ENCODE data around the gene BCAS3.

Gene BCAS3

DNA sequence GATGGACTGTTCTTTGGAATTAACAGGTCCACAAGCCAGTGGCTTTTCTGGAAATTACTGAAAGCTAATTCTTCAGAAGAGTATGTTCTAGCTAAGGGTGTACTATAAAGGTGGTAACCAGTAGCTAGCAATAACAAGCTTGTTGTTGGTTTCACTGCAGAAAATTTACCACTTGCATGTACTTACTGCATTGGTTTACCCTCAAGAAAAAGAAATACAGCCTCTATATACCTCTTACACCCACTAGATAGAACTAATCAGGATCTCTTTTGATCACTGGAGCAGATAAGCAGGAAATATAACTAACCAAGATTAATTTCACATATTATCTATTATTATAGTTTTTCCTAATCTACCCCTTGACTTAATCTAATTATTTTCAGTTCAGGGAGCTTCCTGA lies 537.1 kb downstream of the BCAS3 start:
- H3K4me3 ChIP-seq (ENCODE audit: low read length in 2 of 2), result no peak overlapping the region
- H3K9ac ChIP-seq (ENCODE audit: low read length in 2 of 2), result no peak overlapping the region
- no peaks in the 10 kb centered on the region for H3K4me1 ChIP-seq (ENCODE audit: control insufficient read depth, insufficient read depth, low read length)
- no peaks in the 10 kb centered on the region for H3K36me3 ChIP-seq (ENCODE audit: control insufficient read depth in 2 of 2, insufficient read depth in 2 of 2, low read length in 2 of 2)
- no peaks in the 10 kb centered on the region for H3K27me3 ChIP-seq (ENCODE audit: control insufficient read depth in 1 of 2, insufficient read depth in 2 of 2, low read length in 2 of 2)
- H3K9me3 ChIP-seq (ENCODE audit: control insufficient read depth in 2 of 2, low read length in 2 of 2), result no peaks in the 10 kb centered on the region
- no peak overlapping the region for H3K27ac ChIP-seq (ENCODE audit: low read length)

- no peaks in the 10 kb centered on the region for H3K4me1 ChIP-seq (ENCODE audit: control insufficient read depth, insufficient read depth, low read length)
- H3K36me3 ChIP-seq (ENCODE audit: control insufficient read depth in 2 of 2, insufficient read depth in 2 of 2, low read length in 2 of 2), result no peaks in the 10 kb centered on the region
- H3K9ac ChIP-seq (ENCODE audit: low read length in 2 of 2), result no peak overlapping the region
- no peaks in the 10 kb centered on the region for H3K9me3 ChIP-seq (ENCODE audit: control insufficient read depth in 2 of 2, low read length in 2 of 2)
- H3K27ac ChIP-seq (ENCODE audit: low read length), result no peak overlapping the region
- H3K27me3 ChIP-seq (ENCODE audit: control insufficient read depth in 1 of 2, insufficient read depth in 2 of 2, low read length in 2 of 2), result no peaks in the 10 kb centered on the region
- H3K4me3 ChIP-seq (ENCODE audit: low read length in 2 of 2), result no peak overlapping the region
Measured at GRCh38 chr17:61216066-61216465, 538.4 kb downstream of the BCAS3 start.

DNA sequence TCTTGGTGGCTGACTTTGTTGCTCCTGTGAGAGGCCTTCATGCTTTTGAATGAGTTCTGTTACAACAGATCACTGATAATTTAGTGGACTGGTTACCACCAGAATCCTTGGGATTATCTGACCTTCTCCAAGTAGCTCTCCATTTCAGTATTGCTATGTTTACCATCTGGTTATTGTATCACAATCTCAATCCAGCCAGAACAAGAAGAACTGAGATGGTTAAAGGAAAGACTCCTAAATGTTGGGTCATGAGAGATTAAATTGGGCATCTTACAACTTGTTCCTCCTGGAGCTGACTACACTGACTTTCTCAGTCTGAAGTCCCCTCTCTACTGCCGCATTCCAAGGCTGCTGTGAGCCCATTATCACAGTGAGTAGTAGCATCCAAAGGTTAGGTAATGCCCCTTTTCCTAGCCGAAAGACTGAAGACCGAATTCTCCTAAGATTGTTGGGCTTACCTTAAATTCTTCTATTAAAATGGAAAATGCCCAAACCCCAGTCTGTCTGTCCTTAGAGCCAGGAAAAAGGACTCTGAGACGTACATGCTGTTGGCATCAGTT lies 540.3 kb downstream of the BCAS3 start:
- no peaks in the 10 kb centered on the region for H3K9me3 ChIP-seq (ENCODE audit: control insufficient read depth in 2 of 2, low read length in 2 of 2)
- no peaks in the 10 kb centered on the region for H3K4me1 ChIP-seq (ENCODE audit: control insufficient read depth, insufficient read depth, low read length)
- no peak overlapping the region for H3K27ac ChIP-seq (ENCODE audit: low read length)
- H3K36me3 ChIP-seq (ENCODE audit: control insufficient read depth in 2 of 2, insufficient read depth in 2 of 2, low read length in 2 of 2), result no peaks in the 10 kb centered on the region
- H3K27me3 ChIP-seq (ENCODE audit: control insufficient read depth in 1 of 2, insufficient read depth in 2 of 2, low read length in 2 of 2), result no peaks in the 10 kb centered on the region
- no peak overlapping the region for H3K9ac ChIP-seq (ENCODE audit: low read length in 2 of 2)
- H3K4me3 ChIP-seq (ENCODE audit: low read length in 2 of 2), result no peak overlapping the region

GRCh38 chr17:61218438-61218837 lies 540.8 kb downstream of the BCAS3 start:
- no peaks in the 10 kb centered on the region for H3K4me1 ChIP-seq (ENCODE audit: control insufficient read depth, insufficient read depth, low read length)
- H3K27ac ChIP-seq (ENCODE audit: low read length), result no peak overlapping the region
- H3K27me3 ChIP-seq (ENCODE audit: control insufficient read depth in 1 of 2, insufficient read depth in 2 of 2, low read length in 2 of 2), result no peaks in the 10 kb centered on the region

DNA sequence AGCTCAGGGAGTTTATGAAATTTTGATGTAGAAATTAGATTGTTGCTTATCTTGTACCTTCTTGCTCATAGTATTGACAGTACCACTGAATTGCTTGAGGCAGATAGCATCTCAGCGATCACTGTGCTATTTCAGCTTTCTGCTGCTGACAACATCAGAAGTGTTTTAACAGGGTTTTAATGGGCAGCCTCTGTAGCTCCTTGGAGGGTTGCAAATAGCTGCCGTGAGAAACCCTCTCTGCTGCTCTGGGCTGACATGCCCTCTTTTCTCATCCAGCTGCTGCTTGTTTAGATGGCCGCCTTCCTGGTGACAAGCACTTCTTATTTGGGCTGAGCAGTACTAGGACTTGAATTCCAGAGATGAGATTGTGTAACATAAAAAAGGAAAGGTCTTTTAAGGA lies 541.8 kb downstream of the BCAS3 start:
- no peaks in the 10 kb centered on the region for H3K36me3 ChIP-seq (ENCODE audit: control insufficient read depth in 2 of 2, insufficient read depth in 2 of 2, low read length in 2 of 2)
- no peak overlapping the region for H3K4me3 ChIP-seq (ENCODE audit: low read length in 2 of 2)
- H3K4me1 ChIP-seq (ENCODE audit: control insufficient read depth, insufficient read depth, low read length), result no peaks in the 10 kb centered on the region
- H3K27ac ChIP-seq (ENCODE audit: low read length), result no peak overlapping the region
- no peak overlapping the region for H3K9ac ChIP-seq (ENCODE audit: low read length in 2 of 2)
- H3K27me3 ChIP-seq (ENCODE audit: control insufficient read depth in 1 of 2, insufficient read depth in 2 of 2, low read length in 2 of 2), result no peaks in the 10 kb centered on the region
- no peaks in the 10 kb centered on the region for H3K9me3 ChIP-seq (ENCODE audit: control insufficient read depth in 2 of 2, low read length in 2 of 2)

More at GRCh38 chr17:61218438-61218837, 540.8 kb downstream of the BCAS3 start:
- Histone ChIP-seq H3K9ac (ENCODE audit: low read length in 2 of 2) (no peak overlapping the region), H3K36me3 (ENCODE audit: control insufficient read depth in 2 of 2, insufficient read depth in 2 of 2, low read length in 2 of 2) (no peaks in the 10 kb centered on the region), H3K9me3 (ENCODE audit: control insufficient read depth in 2 of 2, low read length in 2 of 2) (no peaks in the 10 kb centered on the region), H3K4me3 (ENCODE audit: low read length in 2 of 2) (no peak overlapping the region)

DNA sequence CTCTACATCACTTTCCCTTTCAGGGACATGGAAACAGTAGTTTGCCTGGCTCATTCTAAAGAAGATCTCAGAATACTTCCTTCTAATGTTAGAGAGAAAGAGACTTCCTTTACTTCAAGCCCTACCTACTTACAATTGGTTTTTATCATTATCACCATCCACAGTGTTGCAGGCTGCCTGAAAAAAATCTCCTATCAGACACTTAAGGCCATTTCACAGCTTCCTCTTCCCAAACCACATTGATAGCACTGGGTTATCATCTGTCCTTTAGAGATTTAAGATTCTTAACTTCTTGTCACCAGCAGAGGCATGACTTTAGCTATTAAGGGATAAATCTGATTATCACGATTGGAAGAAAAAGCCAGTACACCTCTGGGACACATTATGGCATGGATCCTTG lies 543.5 kb downstream of the BCAS3 start:
- no peaks in the 10 kb centered on the region for H3K4me1 ChIP-seq (ENCODE audit: control insufficient read depth, insufficient read depth, low read length)

DNA sequence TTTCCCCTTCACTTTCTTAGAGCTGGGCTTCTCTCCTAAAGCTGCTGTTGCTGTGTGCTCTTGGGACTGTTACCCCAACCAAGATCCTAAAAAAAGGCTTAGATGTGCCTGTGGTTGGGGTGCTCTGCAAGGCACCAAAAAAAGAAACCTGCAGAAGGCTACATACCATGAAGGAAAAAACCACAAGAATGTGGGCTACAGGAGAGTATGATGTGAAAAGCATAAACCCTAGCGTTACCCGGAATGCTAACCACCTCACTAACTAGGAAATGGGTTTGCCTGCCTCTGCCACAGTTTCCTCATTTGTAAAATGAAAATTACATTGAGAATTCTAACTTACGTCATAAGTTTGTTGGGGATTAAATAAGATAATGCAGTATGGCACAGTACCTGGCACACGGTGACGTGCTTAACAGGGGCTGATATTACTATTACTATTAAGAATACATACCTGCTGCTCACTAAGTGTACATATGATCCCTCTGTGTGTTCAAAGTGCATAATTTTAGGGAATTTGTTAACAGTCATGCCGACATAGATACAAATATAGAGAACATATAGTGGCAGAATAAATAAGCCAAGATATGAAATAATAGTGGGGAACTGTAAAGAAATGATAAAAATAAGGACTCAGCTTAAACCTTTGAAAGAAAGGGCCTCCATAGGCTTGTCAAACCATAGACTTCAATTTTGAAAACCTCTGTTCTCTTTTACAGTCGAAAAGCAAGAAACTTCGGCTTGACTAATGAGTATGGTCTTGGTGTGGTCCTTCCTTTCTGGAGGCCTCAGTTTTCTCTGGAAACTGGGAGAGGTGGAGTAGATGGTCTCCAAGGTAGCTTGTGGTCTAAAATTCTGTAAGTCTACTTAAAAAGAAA lies 544.2 kb downstream of the BCAS3 start:
- Histone ChIP-seq H3K27ac (ENCODE audit: low read length) (no peak overlapping the region), H3K27me3 (ENCODE audit: control insufficient read depth in 1 of 2, insufficient read depth in 2 of 2, low read length in 2 of 2) (no peaks in the 10 kb centered on the region), H3K9ac (ENCODE audit: low read length in 2 of 2) (no peak overlapping the region), H3K4me1 (ENCODE audit: control insufficient read depth, insufficient read depth, low read length) (no peaks in the 10 kb centered on the region), H3K9me3 (ENCODE audit: control insufficient read depth in 2 of 2, low read length in 2 of 2) (no peaks in the 10 kb centered on the region), H3K36me3 (ENCODE audit: control insufficient read depth in 2 of 2, insufficient read depth in 2 of 2, low read length in 2 of 2) (no peaks in the 10 kb centered on the region), H3K4me3 (ENCODE audit: low read length in 2 of 2) (no peak overlapping the region)

More for the DNA sequence above, 543.5 kb downstream of the BCAS3 start:
- H3K9me3 ChIP-seq (ENCODE audit: control insufficient read depth in 2 of 2, low read length in 2 of 2), result no peaks in the 10 kb centered on the region
- no peaks in the 10 kb centered on the region for H3K36me3 ChIP-seq (ENCODE audit: control insufficient read depth in 2 of 2, insufficient read depth in 2 of 2, low read length in 2 of 2)
- H3K27me3 ChIP-seq (ENCODE audit: control insufficient read depth in 1 of 2, insufficient read depth in 2 of 2, low read length in 2 of 2), result no peaks in the 10 kb centered on the region
- no peak overlapping the region for H3K27ac ChIP-seq (ENCODE audit: low read length)
- no peak overlapping the region for H3K9ac ChIP-seq (ENCODE audit: low read length in 2 of 2)
- no peak overlapping the region for H3K4me3 ChIP-seq (ENCODE audit: low read length in 2 of 2)

DNA sequence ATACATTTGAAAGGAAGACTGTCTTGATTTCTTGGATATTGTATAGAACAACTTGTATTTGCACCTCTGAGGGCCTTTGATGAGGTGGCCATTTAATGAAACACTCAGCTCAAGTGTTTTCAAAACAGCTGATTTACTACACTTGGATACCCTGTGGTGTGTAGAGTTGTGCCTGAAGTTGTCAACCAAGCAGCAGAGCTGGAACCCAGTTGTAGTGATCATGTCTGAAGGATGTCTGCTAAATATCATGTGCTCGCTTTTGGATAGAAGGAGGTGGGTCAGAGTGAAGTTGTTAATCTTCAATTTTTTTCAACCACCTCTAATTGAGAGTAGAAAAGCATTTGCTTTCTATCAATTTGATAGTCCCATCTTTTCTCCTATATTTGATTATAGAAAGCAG lies 546.1 kb downstream of the BCAS3 start:
- no peak overlapping the region for H3K27ac ChIP-seq (ENCODE audit: low read length)
- H3K9ac ChIP-seq (ENCODE audit: low read length in 2 of 2), result no peak overlapping the region

DNA sequence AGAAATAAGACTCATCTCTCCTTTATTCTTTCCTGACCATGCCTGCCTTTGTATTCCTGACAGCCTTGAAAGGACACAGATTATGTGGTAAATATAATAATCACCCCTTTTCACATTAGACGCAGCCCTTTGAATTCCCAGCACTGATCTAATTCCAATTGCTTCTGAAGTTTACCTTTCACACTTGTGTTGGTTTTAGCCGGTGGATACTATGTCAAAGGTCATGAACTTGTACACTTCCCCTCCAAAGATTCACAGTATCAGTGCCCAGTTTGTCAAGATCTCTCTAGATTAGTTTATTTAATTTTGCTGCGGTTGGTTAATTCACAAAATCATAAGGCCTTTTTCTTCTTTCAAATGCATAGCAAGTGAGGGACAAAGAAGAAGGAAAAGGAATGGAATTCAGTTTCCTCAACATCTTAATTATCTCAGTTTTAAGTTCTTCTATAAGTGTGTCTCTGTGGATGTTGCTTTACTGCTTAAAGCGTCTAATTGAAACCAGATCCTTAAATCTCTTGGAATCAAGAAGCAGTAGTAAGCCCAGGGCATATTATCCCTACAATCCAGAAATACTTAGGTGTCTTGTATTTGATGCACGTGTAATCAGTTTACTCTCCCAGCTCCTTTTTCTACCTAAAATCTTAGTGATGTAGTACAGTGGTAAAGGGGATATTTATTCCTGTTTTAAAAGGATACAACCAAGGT lies 547.7 kb downstream of the BCAS3 start:
- H3K4me3 ChIP-seq (ENCODE audit: low read length in 2 of 2), result no peak overlapping the region
- H3K27me3 ChIP-seq (ENCODE audit: control insufficient read depth in 1 of 2, insufficient read depth in 2 of 2, low read length in 2 of 2), result no peaks in the 10 kb centered on the region
- no peak overlapping the region for H3K9ac ChIP-seq (ENCODE audit: low read length in 2 of 2)
- no peaks in the 10 kb centered on the region for H3K36me3 ChIP-seq (ENCODE audit: control insufficient read depth in 2 of 2, insufficient read depth in 2 of 2, low read length in 2 of 2)
- H3K9me3 ChIP-seq (ENCODE audit: control insufficient read depth in 2 of 2, low read length in 2 of 2), result no peaks in the 10 kb centered on the region
- H3K4me1 ChIP-seq (ENCODE audit: control insufficient read depth, insufficient read depth, low read length), result no peaks in the 10 kb centered on the region
- no peak overlapping the region for H3K27ac ChIP-seq (ENCODE audit: low read length)

More for the DNA sequence above, 546.1 kb downstream of the BCAS3 start:
- Histone ChIP-seq H3K9me3 (ENCODE audit: control insufficient read depth in 2 of 2, low read length in 2 of 2) (no peaks in the 10 kb centered on the region), H3K4me1 (ENCODE audit: control insufficient read depth, insufficient read depth, low read length) (no peaks in the 10 kb centered on the region), H3K4me3 (ENCODE audit: low read length in 2 of 2) (no peak overlapping the region), H3K36me3 (ENCODE audit: control insufficient read depth in 2 of 2, insufficient read depth in 2 of 2, low read length in 2 of 2) (no peaks in the 10 kb centered on the region), H3K27me3 (ENCODE audit: control insufficient read depth in 1 of 2, insufficient read depth in 2 of 2, low read length in 2 of 2) (no peaks in the 10 kb centered on the region)

DNA sequence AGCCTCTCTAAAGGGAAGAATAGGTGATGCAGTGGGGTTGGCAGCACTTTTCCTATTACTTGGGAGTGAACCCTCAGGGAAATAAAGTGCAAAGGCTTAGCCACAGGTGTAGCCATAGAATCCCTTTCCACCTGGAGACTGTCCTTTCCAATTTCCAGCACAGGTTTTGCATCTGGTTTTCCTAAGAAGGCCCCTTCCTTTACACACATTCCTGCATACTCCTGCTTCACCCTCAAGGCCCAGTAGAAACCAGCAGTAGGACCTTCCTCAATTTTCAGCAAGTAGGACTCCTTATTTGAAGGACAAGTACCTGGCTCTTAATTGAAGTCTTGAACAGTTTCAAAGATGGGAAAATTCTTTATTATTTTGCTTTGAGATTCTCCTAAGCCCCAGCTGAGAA lies 550.2 kb downstream of the BCAS3 start:
- no peaks in the 10 kb centered on the region for H3K27me3 ChIP-seq (ENCODE audit: control insufficient read depth in 1 of 2, insufficient read depth in 2 of 2, low read length in 2 of 2)
- no peaks in the 10 kb centered on the region for H3K4me1 ChIP-seq (ENCODE audit: control insufficient read depth, insufficient read depth, low read length)
- no peaks in the 10 kb centered on the region for H3K9me3 ChIP-seq (ENCODE audit: control insufficient read depth in 2 of 2, low read length in 2 of 2)
- no peak overlapping the region for H3K4me3 ChIP-seq (ENCODE audit: low read length in 2 of 2)
- no peak overlapping the region for H3K9ac ChIP-seq (ENCODE audit: low read length in 2 of 2)
- no peak overlapping the region for H3K27ac ChIP-seq (ENCODE audit: low read length)
- H3K36me3 ChIP-seq (ENCODE audit: control insufficient read depth in 2 of 2, insufficient read depth in 2 of 2, low read length in 2 of 2), result no peaks in the 10 kb centered on the region
